HG02852 (cell line): Measurements from ENCODE around the gene AGFG2.
"Not testable (repeated sequence)": the region's sequence is repeated elsewhere in the genome, so short reads cannot be mapped to it uniquely, and the experiment has no call there.

Source experiments
- ATAC-seq: cut with Tn5 transposase; IDR thresholded peaks from one replicate; pipeline ENCODE4 v1.9.1; 2021; ENCODE audit warnings: mild to moderate bottlenecking, moderate library complexity; ENCODE audit not compliant: unreplicated experiment

Gene AGFG2

DNA sequence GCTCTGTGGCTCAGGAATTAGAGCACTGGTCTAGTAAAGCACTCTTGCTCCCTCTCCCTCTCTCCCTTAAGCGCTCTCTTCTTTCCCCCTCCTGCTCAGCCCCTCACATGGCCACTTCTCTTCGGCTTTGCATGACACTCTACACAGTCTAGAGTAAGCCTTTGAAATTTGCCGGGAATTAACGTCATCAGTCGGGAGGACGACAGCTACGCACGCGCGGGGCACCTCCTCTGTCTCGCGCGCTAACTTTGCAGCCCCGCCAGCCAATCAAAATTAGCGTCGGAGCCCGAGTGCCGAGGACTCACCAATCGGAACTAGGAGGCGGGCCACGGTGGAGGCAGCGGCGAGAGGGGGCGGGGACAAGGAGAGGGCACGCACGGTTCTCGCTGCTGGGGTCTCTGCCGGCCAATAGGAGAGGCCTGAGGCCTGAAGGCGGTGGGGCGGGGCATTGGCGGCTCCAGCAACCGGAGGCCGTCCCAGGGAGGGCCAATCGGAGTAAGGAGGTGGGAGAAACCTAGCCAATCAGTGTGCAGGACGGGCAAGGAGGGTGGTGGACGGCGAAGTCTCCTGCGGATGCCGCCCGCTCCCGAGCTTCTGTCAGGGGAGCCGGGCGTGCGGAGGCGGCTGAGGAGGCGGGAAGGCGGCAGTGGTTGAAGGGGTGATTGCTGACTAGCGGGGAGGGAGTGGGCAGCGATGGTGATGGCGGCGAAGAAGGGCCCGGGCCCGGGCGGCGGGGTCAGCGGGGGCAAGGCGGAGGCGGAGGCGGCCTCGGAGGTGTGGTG is at the start of gene AGFG2:
Gene AGFG2 (plus strand): TSS at position 550 of the 782 bp plus-strand sequence. CDS start 144 bp downstream, at position 694.
- ATAC-seq = peak; percentile 95

GRCh38 chr7:100489824-100490223 is 49.2 kb upstream of the AGFG2 start:
- ATAC-seq = no peak

DNA sequence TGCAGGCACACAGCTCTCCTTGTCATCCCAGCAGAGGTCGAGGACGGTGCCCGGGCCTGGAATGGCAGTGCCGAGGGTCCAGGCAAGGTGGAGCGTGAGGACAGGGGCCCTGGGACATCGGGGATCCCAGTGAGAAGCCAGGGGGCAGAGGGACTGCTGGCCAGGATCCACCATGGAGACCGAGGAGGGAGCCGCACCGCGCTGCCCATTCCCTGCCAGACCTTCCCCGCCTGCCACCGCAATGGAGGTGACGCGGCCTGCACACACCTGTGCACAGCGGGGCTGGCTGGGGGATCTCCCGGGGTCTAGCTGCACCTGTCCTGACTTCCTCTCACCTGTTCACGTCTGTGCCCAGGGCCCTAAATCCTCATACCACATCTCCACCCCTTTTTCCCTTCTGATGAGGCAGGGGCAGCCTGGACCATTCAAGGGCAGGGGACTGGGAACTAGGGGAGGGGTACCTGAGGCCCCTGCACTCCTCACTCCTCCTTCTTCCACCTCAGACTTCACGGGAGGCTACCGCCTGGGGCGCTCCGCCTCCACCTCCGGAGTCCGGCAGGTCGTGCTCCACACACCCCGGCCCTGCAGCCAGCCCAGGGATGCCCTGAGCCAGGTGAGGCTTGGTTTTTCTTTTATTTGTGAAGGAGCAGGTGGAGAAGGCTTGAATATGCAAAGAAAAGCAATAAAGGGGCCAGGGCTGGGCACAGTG is 48.4 kb upstream of the AGFG2 start:
- ATAC-seq = no peak

DNA sequence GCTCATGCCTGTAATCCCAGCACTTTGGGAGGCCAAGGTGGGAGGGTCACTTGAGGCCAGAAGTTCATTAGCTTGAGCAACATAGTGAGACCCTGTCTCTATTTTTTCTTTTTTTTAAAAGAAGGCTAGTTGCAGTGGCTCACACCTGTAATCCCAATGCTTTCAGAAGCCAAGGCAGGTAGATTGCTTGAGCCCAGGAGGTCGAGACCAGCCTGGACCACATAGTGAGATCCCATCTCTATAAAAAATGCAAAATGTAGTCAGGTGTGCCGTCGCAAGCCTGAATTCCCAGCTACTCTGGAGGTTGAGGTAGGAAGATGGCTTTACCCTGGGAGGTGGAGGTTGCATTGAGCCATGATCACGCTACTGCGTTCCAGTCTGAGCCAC is 47.8 kb upstream of the AGFG2 start:
- ATAC-seq = no peak

GRCh38 chr7:100492738-100493475 is 46.1 kb upstream of the AGFG2 start:
- ATAC-seq = no peak

DNA sequence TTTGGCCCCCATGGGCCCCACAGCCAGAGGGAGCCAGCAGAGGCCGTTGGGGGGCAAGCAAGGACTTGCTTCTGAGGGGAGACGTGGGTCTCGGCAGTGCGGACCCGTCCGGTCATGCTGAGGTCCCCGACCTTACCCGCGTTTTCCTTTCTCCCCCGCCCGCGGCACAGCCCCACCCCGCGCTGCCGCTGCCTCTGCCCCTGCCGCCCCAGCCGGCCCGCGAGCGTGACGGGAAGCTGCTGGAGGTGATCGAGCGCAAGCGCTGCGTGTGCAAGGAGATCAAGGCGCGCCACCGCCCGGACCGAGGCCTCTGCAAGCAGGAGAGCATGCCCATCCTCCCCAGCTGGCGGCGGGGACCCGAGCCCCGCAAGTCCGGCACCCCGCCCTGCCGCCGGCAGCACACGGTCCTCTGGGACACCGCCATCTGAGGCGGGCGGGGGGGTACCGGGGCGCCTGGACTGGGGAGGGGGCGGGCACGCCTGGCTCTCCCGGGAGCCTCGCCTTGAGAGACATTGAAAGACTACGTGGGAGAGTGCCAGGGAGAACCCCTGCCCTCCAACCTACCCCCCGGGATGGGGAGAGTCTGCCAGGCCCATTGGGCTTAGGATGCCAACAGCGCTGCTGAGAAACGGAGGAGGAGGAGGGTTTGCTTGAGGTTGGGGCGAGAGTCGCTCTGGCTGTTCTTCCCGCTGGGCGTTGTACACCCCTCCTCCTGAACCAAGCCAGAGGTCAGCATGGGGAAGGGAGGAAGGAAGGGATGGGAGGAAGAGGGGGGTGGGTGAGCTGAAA is 45.3 kb upstream of the AGFG2 start:
- no peak for ATAC-seq

GRCh38 chr7:100496509-100496908 is 42.5 kb upstream of the AGFG2 start:
- ATAC-seq = no peak

GRCh38 chr7:100500743-100501142 is 38.3 kb upstream of the AGFG2 start:
- ATAC-seq = not testable (repeated sequence)

DNA sequence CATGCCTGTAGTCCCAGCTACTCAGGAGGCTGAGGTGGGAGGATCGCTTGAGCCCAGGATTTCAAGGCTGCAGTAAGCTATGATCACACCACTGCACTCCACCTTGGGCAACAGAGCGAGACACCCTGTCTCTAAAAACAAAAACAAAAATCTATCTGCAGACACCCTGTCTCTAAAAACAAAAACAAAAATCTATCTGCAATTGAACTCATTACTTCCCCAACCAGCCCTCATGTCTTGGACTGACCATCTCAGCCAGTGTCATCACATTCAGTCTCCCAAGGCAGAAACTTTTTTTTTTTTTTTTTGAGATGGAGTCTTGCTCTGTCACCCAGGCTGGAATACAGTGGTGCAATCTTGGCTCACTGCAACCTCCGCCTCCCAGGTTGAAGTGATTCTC is 35.0 kb upstream of the AGFG2 start:
- ATAC-seq = not testable (repeated sequence)

GRCh38 chr7:100504887-100505611 is 34.0 kb upstream of the AGFG2 start:
- ATAC-seq = no peak

DNA sequence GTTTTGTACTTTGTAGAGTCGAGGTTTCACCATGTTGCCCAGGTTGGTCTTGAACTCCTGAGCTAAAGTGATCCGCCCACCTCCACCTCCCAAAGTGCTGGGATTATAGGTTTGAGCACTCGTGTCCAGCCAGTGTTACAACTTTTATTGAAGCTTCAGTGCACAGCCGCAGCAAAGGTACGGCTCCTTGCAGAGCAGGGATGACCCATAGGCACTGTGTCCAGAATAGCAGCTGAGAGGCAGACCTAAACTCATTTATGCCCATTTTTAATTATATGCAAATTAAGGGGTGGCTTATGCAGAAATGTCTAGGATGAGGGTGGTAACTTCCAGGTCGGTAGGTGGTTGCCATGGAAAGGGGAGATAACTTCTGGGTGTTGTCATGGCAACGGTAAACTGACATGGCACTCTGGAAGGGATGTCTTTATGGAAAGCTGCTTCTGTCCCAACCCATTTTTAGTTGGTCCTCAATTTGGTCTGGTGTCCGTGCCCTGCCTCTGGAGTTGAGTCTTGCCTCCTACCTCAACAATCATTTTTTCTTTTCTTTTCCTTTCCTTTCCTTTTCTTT is 32.6 kb upstream of the AGFG2 start:
- ATAC-seq = no peak

GRCh38 chr7:100509231-100509630 is 29.8 kb upstream of the AGFG2 start:
- ATAC-seq = no peak

DNA sequence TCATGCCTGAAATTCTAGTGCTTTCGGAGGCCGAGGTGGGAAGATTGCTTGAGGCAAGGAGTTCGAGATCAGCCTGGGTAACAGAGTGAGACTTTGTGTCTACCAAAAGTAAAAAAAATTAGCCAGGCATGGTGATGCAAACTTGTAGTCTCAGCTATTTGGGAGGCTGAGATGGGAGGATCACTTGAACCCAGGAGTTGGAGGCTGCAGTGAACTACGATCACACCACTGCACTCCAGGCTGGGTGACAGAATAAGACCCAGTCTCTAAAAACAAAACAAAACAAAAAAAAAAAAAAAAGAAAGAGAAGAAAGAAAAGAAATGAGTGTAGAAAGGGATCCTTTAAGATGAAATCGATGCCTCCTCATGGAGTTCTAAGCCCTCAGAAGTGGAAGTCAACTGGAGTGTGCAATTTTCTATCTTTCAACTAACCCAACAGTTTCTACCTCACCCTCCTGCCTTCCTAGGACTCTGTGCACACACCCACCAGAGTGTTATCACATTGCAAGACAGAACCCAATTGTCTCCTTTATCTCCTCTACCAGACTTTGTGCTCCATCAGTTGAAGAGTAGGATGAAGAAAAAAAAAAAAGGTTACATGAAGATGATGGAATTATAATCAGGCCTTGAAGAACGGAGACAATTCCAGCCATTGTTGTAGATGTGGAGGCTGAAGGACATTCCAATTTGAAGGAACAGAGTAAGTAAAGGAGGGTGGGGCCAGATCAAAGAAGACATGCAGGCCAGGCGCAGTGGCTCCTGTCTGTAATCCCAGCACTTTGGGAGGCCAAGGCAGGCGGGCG is 28.4 kb upstream of the AGFG2 start:
- no peak for ATAC-seq

DNA sequence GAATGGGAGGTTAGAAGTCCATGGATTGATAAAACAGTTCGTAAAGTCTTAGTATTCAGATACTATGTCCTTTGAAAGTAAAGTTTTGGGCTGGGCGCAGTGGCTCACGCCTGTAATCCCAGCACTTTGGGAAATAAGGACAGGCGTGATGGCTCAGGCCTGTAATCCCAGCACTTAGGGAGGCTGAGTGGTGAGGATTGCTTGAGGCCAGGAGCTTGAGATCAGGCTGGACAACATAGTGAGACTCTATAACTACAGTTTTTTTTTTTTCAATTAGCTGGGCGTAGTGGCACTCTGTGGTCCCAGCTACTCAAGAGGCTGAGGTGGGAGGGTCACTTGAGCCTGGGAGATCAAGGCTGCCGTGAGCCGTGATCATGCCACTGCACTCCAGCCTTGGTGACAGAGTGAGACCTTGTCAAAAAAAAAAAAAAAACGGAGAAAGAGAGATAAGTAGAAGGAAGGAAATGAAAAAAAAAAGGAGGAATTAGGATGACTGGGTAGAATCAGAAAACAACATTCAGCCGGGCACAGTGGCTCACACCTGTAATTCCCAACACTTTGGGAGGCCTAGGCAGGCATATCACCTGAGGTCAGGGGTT is 25.7 kb upstream of the AGFG2 start:
- no peak for ATAC-seq

- no peak for ATAC-seq
These were observed 23.9 kb upstream of the AGFG2 start for GRCh38 chr7:100515072-100515532.

- ATAC-seq = peak; percentile 48
These were observed 22.7 kb upstream of the AGFG2 start for GRCh38 chr7:100516135-100516812.

DNA sequence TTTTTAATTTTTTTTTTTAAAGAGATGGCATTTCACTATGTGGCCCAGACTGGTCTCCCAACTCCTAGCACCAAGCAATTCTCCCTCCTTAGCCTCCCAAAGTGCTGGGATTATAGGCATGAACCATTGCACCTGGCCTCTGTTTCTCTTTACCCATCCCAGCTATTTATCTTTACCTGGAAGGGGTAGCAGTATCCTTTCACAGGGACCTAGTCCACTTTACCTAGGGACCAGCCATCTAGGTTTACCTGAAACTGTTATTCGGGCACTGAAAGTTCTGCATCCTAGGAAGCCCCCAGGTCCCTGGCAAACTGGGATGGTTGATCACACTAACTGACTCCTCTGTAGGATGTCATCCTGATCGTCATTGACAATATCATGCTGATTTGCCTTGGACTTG is 21.7 kb upstream of the AGFG2 start:
- no peak for ATAC-seq

GRCh38 chr7:100519580-100519979 is 19.4 kb upstream of the AGFG2 start:
- no peak for ATAC-seq
